ENCODE measurements around the gene JMJD1C.

The JMJD1C gene

GRCh38 chr10:63454631-63455030 is 11.1 kb downstream of the JMJD1C start:
- Histone ChIP-seq H3K4me1 (ENCODE audit: control insufficient read depth, insufficient read depth, low read length) (peaks cover 25% of the 10 kb centered on the region), H3K9ac (ENCODE audit: low read length) (no peak overlapping the region), H3K27me3 (replicated peaks; ENCODE audit: control insufficient read depth, insufficient read depth, low read length) (no peaks in the 10 kb centered on the region), H3K4me3 (ENCODE audit: low read length) (no peak overlapping the region), H3K36me3 (ENCODE audit: control insufficient read depth, insufficient read depth, low read length, severe bottlenecking) (no peaks in the 10 kb centered on the region), H3K9me3 (ENCODE audit: control insufficient read depth, low read length) (no peaks in the 10 kb centered on the region)
- no peak for DNase-seq (ENCODE audit: low read depth)

DNA sequence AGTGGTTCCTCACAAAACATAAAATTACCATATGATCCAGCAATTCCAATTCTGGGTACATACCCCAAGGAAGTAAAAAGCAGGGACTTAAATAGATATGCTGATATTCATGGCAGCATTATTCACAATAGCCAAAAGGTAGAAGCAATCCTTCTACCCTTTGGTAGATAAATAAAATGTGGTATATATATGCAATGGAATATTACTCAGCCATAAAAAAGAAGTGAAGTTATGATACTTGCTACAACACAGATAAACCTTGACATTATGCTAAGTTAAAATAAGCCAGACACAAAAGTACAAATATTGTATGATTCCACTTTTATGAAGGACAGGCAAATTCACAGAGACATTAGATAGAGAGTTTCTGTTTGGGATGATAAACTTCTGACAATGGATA is 13.3 kb downstream of the JMJD1C start:
- Histone ChIP-seq H3K27me3 (replicated peaks; ENCODE audit: control insufficient read depth, insufficient read depth, low read length) (no peaks in the 10 kb centered on the region), H3K36me3 (ENCODE audit: control insufficient read depth, insufficient read depth, low read length, severe bottlenecking) (no peaks in the 10 kb centered on the region), H3K4me3 (ENCODE audit: low read length) (no peak overlapping the region), H3K4me1 (ENCODE audit: control insufficient read depth, insufficient read depth, low read length) (peaks cover 24% of the 10 kb centered on the region), H3K9me3 (ENCODE audit: control insufficient read depth, low read length) (no peaks in the 10 kb centered on the region), H3K9ac (ENCODE audit: low read length) (no peak overlapping the region)
- DNase-seq (ENCODE audit: low read depth) = no peak

- H3K27me3 ChIP-seq (replicated peaks; ENCODE audit: control insufficient read depth, insufficient read depth, low read length) = no peaks in the 10 kb centered on the region
- H3K4me3 ChIP-seq (ENCODE audit: low read length) = no peak overlapping the region
- no peak for DNase-seq (ENCODE audit: low read depth)
- H3K36me3 ChIP-seq (ENCODE audit: control insufficient read depth, insufficient read depth, low read length, severe bottlenecking) = no peaks in the 10 kb centered on the region
- peaks cover 9% of the 10 kb centered on the region for H3K4me1 ChIP-seq (ENCODE audit: control insufficient read depth, insufficient read depth, low read length)
- H3K9me3 ChIP-seq (ENCODE audit: control insufficient read depth, low read length) = no peaks in the 10 kb centered on the region
- H3K9ac ChIP-seq (ENCODE audit: low read length) = no peak overlapping the region
These were observed 18.9 kb downstream of the JMJD1C start for GRCh38 chr10:63446716-63447440.

DNA sequence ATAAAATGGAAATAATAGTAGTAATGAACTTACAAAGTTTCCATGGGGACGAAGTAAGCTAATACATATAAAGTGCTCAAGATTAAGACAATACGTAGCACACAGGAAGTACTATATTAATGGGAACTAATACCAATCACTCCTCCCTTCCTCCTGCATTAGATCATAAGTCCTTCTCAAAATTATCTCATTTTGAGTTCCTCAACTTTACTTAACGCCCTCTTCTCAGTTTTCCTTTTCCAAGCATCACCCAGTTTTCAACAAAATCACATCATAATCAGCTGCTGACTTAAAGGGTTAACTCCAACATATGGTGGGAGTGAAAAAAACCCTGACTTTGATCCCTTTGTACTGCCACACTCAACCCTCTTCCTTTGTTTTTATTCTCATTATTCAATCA is 24.4 kb downstream of the JMJD1C start:
- no peak overlapping the region for H3K4me3 ChIP-seq (ENCODE audit: low read length)
- H3K9ac ChIP-seq (ENCODE audit: low read length) = no peak overlapping the region
- no peaks in the 10 kb centered on the region for H3K27me3 ChIP-seq (replicated peaks; ENCODE audit: control insufficient read depth, insufficient read depth, low read length)
- H3K4me1 ChIP-seq (ENCODE audit: control insufficient read depth, insufficient read depth, low read length) = peaks cover 31% of the 10 kb centered on the region
- H3K36me3 ChIP-seq (ENCODE audit: control insufficient read depth, insufficient read depth, low read length, severe bottlenecking) = no peaks in the 10 kb centered on the region
- no peaks in the 10 kb centered on the region for H3K9me3 ChIP-seq (ENCODE audit: control insufficient read depth, low read length)
- DNase-seq (ENCODE audit: low read depth) = no peak

GRCh38 chr10:63439607-63440006 is 26.2 kb downstream of the JMJD1C start:
- Histone ChIP-seq H3K9ac (ENCODE audit: low read length) (no peak overlapping the region), H3K4me1 (ENCODE audit: control insufficient read depth, insufficient read depth, low read length) (peaks cover 33% of the 10 kb centered on the region), H3K27me3 (replicated peaks; ENCODE audit: control insufficient read depth, insufficient read depth, low read length) (no peaks in the 10 kb centered on the region), H3K9me3 (ENCODE audit: control insufficient read depth, low read length) (no peaks in the 10 kb centered on the region), H3K36me3 (ENCODE audit: control insufficient read depth, insufficient read depth, low read length, severe bottlenecking) (no peaks in the 10 kb centered on the region), H3K4me3 (ENCODE audit: low read length) (no peak overlapping the region)
- no peak for DNase-seq (ENCODE audit: low read depth)

- H3K36me3 ChIP-seq (ENCODE audit: control insufficient read depth, insufficient read depth, low read length, severe bottlenecking) = no peaks in the 10 kb centered on the region
- H3K9me3 ChIP-seq (ENCODE audit: control insufficient read depth, low read length) = no peaks in the 10 kb centered on the region
- peaks cover 33% of the 10 kb centered on the region for H3K4me1 ChIP-seq (ENCODE audit: control insufficient read depth, insufficient read depth, low read length)
- H3K9ac ChIP-seq (ENCODE audit: low read length) = peak overlapping the region; percentile 8
- DNase-seq (ENCODE audit: low read depth) = peak; percentile 51
- peak overlapping the region; percentile 45 for H3K4me3 ChIP-seq (ENCODE audit: low read length)
- H3K27me3 ChIP-seq (replicated peaks; ENCODE audit: control insufficient read depth, insufficient read depth, low read length) = no peaks in the 10 kb centered on the region
These were observed 27.0 kb downstream of the JMJD1C start for GRCh38 chr10:63438506-63439498.

DNA sequence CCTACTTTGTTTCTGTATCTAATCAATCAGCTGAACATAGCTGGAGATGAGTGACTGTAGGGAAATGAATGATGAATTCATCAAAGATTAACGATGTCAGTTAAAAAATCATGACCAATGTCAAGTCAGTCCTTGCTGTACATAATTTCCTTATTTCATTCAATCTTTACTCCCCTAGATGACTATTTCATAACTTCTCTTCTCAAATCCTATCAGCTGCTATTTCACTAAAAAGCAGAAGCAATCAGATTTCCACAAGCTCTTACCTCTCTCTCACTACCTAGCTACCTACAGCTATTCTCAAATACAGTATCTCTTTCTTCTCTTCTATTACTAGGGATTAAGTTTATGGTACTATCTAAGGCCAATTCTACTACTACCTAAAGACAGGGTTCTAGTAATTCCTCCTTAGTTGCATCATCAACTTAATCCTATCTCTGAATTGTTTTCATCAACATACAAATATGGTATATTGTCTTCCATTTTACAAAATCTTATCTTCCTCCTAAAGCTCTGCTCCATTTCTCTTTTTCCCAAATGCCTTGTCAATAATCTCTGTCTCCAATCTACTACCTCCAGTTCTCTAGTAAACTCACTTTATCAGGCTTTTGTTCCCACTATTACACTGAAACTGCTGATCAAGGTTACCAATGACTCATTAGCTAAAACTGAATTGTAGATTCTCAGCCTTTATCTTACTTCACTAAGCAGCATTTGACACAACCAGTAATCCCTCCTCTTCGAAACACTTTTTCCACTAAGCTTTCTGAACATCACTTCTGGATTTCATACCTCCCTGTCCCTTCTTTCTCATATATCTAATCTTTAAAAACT is 28.4 kb downstream of the JMJD1C start:
- H3K9ac ChIP-seq (ENCODE audit: low read length) = no peak overlapping the region
- no peak overlapping the region for H3K4me3 ChIP-seq (ENCODE audit: low read length)
- H3K4me1 ChIP-seq (ENCODE audit: control insufficient read depth, insufficient read depth, low read length) = peaks cover 35% of the 10 kb centered on the region
- H3K36me3 ChIP-seq (ENCODE audit: control insufficient read depth, insufficient read depth, low read length, severe bottlenecking) = no peaks in the 10 kb centered on the region
- no peak for DNase-seq (ENCODE audit: low read depth)
- H3K9me3 ChIP-seq (ENCODE audit: control insufficient read depth, low read length) = no peaks in the 10 kb centered on the region
- no peaks in the 10 kb centered on the region for H3K27me3 ChIP-seq (replicated peaks; ENCODE audit: control insufficient read depth, insufficient read depth, low read length)

GRCh38 chr10:63436225-63436624 is 29.6 kb downstream of the JMJD1C start:
- Histone ChIP-seq H3K4me1 (ENCODE audit: control insufficient read depth, insufficient read depth, low read length) (peaks cover 44% of the 10 kb centered on the region), H3K9me3 (ENCODE audit: control insufficient read depth, low read length) (no peaks in the 10 kb centered on the region), H3K27me3 (replicated peaks; ENCODE audit: control insufficient read depth, insufficient read depth, low read length) (no peaks in the 10 kb centered on the region), H3K4me3 (ENCODE audit: low read length) (no peak overlapping the region), H3K9ac (ENCODE audit: low read length) (no peak overlapping the region), H3K36me3 (ENCODE audit: control insufficient read depth, insufficient read depth, low read length, severe bottlenecking) (no peaks in the 10 kb centered on the region)
- DNase-seq (ENCODE audit: low read depth) = no peak

DNA sequence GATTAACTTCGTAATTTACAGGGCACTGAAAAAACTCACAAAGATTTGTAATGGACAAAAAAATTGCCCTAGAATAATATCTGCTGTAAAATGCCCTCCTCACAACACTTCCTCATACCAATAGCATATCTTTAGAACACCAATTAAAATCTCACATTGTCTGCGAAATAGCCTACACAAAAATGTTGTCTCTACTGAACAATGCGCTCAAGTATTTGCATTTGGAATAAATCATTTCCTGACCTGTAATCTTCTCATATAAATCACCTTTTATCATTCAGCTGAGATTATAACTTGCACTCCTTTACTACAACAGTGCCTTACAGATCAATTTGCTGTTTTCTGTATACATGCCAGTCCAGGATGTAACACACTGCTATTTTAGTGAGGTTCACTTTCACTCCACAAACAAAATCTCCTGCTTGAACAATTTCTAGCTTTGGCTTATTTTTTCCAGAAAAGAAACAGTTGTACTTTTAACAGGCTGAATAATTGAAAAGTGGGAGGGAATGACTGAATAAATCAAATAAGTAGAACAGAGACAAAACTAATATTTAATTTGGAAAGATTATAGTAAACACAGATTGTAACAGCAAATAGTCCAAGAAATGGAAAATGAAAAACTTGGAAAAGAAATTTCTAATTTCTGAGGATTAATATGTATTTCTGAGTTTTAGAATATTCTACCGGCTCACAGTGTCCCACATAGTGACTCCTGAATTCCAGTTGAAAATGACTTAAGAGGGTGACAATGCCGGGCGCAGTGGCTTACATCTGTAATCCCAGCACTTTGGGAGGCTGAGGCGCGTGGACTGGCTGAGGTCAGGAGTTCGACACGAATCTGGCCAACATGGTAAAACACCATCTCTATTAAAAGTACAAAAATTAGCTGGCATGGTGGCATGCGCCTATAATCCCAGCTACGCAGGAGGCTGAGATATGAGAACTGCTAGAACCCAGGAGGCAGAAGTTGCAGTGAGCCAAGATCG is 30.6 kb downstream of the JMJD1C start:
- Histone ChIP-seq H3K36me3 (ENCODE audit: control insufficient read depth, insufficient read depth, low read length, severe bottlenecking) (no peaks in the 10 kb centered on the region), H3K4me3 (ENCODE audit: low read length) (no peak overlapping the region), H3K9me3 (ENCODE audit: control insufficient read depth, low read length) (no peaks in the 10 kb centered on the region), H3K9ac (ENCODE audit: low read length) (no peak overlapping the region), H3K27me3 (replicated peaks; ENCODE audit: control insufficient read depth, insufficient read depth, low read length) (no peaks in the 10 kb centered on the region), H3K4me1 (ENCODE audit: control insufficient read depth, insufficient read depth, low read length) (peaks cover 48% of the 10 kb centered on the region)
- DNase-seq (ENCODE audit: low read depth) = no peak

Measured in adipocyte (in vitro differentiated cells).